Measurements from ENCODE around the gene POPDC2.

POPDC2 gene

DNA sequence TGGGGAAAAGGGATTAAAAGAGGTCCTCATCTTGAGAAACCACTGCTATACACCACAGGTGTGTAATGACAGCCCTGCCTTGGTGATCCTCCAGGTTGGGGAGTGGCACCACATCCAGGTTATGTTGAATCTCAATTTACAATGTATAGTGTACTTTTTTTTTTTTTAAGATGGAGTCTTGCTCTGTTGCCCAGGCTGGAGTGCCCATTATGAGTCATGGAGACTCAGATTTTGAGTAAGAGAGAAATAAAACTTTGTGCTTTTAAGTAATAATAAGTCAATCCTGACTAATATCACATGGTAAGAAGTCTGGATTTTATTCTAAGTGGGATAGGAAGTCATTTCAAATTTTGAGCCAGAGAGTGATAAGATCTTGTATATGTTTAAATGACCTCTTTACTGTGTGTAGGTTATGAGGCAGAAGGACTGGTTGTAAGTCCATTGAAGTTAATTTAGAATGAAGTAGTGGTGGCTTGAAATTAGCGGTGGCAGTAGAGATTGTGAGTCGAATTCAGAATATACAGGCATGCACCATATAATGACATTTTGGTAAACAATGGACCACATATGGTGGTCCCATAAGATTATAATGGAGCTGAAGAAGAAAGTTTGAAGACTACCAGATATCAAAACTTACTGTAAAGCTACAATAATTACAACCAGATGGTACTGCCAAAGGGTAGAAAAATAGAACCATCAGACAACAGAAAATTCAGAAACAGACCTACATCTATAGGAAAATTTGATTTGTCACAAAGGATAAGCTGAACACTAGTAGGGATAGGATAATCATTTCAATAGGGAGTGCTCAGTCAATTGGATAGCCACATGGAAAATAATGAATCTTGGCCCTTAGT is 20.7 kb downstream of the POPDC2 start:
- DNase-seq: no peak

DNA sequence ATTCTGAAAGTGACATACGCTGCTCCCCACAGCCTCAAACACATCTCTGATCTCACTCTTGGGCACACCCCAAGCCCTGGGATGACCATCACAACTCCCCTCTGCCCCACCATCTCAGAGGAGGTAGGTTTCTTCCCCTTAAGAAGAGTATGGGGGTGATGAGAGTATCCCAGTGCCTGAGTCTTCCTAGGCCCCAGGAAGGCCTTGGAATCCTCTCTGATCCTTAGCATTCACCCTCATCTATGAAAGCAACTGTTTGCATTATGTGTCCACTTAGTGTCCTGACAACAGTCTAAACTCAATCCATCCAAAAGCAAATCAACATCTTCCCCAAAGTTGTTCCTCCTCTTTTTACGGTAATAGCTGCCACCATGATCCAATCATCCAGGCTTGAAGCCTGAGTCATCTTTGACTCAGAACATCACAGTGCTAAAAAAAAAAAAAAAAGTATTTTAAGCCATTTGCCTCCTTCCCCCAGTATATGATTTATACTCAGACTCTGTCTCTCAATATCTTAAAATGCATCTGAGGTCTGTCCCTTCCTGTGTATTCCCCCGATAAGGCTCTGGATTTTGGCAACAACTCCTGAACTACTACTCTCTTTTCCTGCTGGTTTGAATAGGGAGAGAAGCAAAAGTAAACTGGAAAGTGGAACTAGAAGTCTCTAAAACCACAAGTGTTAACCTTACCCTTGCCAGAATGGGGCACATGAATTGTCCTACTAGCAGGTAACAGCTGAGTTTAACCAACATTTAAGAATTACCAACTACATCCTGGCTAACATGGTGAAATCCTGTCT is 22.5 kb downstream of the POPDC2 start:
- peak in 1 of 2 donors; percentile 73 for DNase-seq

DNA sequence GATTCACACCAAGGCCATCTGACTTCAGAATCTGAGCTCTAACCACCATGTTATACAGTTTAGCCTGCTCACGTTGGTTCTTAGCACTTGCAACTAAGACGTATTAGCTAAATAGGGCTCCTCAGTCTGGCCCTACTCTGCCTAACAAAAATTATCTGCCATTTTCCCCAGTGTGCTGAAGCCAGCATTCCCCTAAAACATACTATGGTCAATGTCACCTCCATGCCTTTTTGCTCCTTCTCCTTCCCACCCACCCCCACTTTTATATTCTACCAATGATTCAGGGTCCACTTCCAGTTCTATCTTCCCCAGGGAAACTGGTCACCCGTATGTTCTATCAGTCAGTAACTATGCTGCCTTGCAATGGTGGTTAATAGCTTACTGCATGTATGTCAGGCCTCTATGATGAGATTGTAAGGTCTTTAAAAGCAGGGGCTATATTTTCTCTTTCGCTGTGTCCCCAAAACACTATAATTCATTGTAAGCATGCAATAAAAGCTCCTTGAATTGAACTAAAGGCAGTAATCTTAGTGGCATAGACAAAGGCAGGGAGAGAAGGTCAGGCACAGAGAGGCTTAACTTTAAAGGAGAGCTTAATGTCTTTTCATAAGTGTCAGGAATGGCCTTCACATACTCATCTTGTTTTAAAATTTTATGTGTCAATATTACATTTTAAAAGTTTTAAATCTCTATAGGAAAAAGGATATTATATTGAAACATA is 23.3 kb downstream of the POPDC2 start:
- no peak for DNase-seq

DNA sequence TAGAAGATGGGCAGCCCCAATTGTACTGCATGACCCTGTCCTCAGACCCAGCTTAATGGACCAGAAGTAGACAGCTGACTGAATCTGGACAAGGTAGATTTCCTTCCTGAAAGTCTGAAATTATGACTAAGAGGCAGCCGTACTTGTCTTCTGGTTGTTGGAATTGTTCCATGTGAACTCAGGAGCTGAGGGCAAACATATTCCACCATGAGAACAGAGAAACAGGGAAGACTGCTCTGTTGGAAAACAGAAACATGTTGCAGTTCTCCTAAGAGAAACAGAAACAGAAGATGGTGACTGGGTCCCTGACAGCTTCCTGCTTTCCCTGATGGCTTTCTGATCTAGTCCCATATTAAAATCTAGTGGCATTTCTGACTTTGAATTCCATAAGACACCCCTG is 24.1 kb downstream of the POPDC2 start:
- no peak for DNase-seq

DNA sequence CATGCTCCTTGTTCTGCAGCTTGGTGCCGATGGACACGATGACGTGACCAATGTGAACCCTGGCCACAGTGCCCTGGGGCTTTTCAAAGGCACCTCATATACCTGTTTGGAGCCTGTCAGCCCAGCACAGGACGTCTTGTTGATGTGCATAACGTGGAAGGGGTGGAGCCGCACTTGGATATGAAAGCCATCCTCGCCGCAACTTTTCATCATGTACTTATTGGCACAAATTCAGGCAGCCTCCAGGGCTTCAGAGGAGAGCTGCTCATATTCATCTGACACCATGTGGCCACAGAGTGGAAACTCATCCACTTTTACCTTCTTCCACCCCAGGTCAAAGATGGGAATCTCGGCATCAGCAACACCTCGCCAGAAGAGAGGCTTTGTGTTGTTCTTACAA is 24.7 kb downstream of the POPDC2 start:
- no peak for DNase-seq

DNA sequence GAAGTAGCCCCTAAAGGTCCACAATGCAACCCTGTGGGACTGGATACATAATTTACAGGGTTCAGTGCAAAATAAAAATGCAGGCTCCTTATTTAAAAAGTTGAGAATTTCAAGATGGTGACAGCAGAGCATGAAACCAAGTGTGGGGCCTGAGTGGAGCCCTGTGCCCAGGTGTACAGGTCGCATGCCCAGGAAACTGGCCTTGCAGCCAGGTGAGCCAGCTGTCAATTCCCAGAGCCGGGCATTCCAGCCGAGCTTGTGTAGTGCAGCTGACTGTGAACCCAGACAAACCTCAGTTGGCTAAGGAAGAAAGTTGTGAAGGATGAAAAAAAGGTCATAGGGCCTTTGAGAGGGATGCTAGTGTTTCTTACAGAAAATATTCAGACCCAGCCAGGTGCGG is 27.6 kb downstream of the POPDC2 start:
- DNase-seq: no peak

DNA sequence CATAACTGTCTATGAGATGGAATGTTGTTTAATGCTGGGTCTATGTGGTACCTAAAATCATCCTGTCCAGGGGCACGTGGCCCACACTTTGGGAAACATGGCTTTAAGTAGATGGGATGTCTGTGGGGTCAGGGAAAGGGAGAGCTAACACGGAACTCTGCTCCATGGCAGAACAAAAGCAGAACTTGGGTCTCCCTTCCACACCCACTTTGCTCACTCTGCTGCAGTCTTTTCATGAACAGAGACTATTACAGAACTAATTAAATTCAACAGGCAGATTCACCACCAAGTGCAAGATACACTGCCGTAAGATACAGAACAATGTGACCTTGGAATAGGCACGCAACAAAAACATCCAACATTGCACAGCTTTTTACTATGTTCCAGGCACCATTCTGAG is 28.2 kb downstream of the POPDC2 start:
- no peak for DNase-seq

DNA sequence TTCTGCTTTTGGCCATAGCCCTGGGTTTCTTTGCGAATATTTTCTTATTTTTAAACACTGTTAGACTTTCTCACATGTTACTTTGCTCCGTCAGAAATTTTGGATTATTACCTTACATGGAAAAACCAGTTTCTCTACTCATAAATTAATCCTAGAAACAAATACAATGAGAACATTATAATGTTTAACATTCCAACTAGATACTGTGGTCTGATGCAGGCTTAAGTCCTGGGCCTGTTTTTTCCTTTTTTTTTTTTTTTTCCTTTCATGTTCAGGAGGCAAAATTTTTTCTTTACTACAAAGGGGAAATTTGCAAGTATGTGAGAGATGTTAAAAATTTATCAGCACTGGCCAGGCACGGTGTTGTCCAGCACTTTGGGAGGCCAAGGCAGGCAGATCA is 28.9 kb downstream of the POPDC2 start:
- no peak for DNase-seq

DNA sequence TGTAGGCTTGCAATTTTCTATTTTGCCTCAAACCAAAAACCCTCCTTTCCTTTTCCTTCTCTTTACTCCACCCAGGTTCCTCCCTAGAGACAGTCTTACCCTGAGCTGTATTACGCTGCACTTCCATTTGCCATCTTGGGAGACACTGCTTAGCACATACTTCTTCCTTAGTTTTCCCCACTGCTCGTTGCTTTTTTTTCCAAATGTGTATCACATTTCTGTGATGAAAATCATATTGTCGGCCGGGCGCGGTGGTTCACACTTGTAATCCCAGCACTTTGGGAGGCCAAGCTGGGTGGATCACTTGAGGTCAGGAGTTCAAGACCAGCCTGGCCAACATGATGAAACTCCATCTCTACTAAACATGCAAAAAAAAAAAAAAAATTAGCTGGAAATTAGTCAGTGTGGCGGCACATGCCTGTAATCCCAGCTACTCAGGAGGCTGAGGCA is 29.5 kb downstream of the POPDC2 start:
- no peak for DNase-seq

DNA sequence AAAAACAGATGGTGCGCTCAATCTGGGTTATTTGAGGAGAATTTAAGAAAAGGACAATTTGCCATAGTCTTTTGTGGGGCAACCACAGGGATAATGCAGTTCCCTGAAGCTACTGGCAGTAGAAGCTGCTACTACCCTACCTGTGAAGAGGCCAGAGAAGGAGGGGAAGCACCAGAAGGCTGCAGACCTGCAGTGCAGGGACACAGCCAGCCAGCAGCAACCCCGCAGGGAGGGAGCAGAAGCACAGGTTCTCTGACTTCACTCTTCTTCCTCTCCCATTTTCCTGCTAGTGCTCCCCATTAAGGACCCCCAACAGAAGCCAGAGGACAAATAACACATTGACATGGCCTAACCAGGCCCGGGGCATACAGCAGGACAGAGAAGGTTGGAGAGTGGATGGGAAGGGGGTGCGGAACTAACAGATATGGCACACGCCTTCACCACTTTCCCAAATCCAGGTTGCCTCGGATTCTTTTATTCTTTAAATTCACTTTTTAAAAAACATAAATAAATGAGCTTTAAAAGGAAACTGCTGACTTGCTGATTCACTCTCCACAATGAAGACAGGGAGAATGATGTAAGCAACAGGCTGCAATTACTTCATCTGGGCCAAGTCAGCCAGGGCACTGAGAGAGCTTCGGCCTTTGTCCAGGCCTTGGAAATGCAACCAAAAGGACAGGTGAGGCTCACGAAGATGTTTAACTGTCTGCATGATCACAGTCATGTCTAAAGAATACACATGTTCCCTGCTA is 30.1 kb downstream of the POPDC2 start:
- DNase-seq: peak in 1 of 2 donors; percentile 14

DNA sequence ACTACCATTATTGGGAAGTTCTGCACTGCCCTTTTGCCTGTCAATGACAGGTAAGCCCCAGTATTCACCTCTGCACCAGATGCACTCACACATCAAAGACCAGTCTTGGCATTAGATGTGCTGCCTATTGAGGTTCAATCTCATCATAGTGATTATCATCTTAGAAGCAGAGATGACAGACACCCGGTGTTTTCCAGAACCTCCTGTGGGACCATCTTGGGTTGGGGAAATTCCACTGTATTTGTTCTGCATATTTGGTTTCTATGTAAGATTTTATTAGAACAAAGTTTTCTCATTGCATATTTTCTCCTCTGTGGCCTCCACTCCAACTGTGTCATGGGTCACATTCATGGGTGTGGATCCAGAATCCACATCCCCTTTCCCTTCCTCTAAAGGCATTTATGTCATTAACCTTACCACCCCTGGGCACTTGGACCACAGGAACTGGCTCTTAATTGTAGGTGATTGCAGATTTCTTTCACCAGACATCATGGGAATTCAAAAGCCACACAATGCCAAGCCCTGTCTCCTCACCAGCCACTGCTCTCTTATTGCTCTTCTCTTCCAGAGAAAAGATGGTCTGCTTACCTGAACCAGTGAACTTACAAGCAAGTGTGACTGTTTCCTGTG is 31.5 kb downstream of the POPDC2 start:
- DNase-seq: no peak

DNA sequence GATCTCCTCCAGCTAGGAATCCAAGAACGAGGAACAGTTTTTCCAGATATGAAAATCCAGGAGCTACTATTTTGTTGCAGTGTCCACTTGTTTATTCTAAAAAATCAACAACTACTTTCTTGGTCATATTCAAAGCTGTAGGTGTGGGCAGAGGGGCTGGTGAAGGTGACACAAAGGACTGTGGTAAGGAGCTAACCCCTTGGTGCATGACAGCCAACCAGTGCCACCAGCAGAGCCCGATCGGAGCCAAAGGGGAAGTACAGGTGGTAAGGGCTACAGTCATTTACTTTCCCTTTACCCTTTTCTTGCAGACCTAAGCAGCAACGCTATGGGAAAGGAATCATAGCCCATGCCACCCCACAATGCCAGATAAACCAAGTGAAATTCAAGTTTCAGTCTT is 32.0 kb downstream of the POPDC2 start:
- no peak for DNase-seq

DNA sequence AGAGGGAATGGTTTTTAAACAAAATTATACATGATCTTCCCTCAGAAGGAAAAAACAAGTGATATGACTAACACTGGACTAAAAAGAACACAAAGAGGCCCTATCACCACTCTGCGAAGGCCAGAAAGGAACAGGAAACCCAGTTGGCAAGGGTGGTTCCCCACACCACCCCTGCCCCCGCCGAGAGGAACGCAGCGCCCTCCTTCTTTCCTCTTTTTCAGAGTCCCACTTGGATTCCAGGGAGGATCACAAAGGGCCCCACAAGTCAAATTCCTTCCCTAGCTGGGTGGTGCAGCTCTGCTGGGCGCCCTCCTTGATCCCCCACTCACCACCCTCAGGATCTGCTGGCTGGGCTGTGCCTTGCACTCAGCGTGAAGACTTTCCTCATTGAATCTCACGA is 32.9 kb downstream of the POPDC2 start:
- peak; percentile 18 to 67 for DNase-seq

DNA sequence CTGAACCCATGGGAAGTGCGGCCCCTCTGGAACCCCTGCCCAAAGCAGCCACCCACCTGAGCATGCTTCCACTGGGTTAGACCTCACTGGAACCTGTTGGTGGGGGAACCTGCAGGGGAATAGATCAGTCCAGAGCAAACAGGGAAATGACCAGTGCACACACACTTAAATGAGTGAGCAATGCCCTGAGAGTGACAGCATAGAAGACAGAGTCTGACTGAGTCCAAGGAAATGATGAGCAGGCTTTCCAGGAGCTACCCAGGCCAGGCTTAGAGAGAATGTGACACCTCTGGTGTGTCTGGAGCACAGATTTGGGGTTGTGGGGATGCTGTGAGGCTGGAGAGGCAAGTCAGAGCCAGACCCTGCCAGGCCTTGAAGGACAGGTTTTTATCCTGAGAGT is 34.2 kb downstream of the POPDC2 start:
- DNase-seq: no peak

DNA sequence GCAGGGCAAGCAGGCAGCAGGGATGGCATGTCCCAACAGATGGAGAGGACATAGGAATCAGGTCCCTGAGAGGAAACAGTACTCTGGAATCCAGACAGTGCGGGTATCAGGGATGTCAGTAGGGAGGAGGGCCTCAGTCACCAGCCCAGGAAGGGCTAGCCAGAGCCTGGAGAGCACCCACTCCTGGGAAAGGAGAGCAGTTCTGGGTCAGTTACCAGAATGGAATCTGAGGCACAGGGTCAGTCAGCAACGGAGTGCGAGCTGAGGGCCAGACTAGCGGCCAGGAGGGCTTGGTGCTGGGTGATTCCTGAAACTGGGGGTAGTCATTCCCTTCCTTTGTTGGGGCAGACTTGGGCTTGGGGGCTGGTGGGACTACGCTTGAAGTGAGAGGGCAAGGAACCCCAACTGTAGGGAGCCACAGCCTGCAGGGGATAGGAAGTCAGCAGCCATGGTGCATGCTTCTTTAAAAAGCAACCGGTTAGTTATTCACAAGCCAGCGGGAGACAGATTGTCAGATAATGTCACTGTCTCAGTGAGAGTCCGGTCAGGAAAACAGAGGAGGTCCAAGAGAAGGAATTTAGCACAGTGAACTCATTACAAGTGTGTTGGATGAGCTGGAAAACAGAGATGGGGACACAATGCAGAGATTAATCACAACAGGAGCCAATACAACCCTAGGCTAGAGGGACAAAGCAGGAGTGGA is 34.8 kb downstream of the POPDC2 start:
- DNase-seq: no peak

DNA sequence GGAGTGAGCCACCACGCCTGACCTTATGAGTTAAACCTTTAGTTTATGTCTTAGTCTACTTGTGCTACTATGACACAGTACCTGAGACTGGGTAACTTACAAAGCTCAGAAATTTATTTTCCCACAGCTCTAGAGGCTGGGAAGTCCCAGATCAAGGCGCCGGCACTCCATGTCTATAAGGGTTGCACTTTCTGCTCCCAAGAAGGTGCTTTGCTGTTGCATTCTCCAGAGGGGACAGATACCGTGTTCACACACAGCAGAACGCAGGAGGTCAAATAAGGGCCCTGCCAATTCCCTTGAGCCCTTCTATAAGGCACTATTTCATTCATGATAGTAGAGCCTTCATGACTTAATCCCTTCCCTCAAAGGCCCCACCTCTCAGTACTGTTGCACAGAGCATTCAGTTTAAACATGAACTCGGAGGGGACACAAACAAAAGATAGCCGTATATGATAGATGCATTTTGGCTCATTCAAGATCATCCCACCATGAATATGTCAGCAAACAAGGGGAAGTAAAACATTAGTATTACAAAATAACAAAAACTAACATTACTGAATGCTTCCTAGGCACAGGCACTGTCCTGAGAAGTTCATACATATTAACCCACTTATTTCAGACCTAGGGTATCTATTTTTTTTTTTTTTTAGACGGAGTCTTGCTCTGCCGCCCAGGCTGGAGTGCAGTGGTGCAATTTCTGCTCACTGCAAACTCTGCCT is 36.2 kb downstream of the POPDC2 start:
- DNase-seq: no peak

DNA sequence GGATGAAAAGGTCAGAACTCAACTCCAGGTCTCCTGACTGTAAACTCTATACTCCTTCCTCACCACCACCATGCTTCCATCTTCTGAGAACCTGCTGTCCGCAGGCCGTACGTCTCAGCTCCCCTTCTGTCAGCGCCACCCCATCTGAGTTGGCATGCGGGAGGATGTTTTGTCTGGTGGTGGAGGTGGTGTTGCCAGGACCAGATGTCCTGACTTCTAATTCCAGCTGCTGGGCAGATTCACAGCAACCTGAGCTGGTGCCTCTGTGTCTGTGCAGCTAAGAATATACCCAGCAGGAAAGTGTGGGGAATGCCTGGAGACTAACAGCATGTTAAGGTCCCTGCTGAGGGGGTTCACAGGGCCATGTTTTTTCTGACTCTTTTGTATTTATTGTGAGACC is 39.5 kb downstream of the POPDC2 start:
- DNase-seq: no peak

DNA sequence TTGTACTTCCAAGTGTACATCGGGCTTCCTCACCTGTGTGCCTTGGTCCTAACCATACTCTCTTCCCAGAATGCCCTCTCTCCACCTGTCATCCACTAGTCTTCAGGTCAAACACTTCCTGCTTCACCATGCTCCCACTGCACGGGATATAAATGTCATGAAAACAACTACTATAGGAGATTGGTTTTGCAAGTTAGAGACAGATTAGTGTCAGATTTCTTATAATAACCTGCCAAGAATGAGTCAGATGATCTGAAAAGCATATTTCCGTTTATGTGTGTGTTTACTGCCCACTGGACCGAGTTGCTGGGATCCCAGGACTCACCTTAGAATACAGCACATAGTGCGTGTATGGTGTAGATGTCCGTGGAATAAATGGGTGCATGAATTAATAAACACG is 41.3 kb downstream of the POPDC2 start:
- DNase-seq: no peak

DNA sequence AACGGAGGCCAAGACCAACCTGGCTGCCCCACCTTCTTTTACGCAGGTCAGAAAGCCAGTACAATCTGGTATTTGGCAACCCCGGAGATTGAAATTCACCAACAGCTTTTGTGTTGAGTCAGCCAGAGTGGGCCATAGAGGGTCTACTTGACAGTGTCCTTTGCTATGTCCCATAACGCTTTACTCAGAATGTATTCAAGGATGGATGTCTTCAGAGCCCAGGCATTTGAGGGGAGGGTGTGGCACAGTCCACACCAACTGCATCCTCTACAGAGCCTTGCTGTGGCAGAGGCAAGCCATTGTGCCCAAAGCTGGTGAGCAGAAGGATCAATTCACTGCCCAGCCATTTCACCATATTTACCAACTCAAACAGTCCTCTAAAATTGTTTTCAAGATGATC is 44.3 kb downstream of the POPDC2 start:
- no peak for DNase-seq

DNA sequence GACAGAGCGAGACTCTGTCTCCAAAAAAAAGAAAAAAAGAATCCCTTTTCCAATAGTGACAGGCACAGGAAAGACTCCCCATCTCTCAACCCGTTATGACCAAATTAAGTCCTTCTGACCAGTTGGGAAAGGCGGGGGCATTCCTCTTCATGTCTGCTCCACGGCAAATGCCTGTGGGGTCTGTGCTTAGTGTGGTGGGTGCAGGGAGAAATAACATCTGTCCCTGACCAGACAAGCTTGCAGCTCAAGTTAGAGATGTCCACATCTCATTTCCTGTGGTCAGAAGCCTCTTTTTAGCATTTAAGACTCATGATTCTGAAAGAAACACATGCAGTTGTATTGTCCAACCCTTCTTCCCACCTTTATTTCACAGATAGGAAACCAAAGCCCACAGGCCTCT is 46.5 kb downstream of the POPDC2 start:
- no peak for DNase-seq

DNA sequence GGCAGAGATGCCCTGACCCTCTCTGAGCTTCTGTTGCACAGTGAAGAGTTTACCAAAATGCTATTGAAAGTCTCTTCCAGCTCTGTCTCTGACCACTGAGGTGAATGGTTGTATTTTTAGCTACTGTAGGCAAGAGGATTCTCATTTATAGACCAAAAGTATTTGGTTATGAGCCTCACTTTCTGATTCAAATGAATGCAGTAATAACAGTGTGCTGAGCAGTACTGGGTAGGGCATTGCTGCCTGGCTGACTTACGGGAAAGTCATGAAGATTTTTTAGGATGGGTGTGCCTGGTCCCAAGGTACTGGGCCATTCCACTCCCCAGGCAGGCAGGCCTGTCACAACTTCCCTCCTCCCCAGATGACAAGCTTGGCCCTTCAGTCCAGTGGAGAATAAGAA is 47.2 kb downstream of the POPDC2 start:
- DNase-seq: no peak

All from bone marrow (tissue), 2 donors.